IMR-90 (cell line): ENCODE data around the gene DLGAP3. TPM values are rescaled to one million over a fixed set of nuclear protein-coding genes. Genes with fewer than 3 reads are reported as not detected.

ENCODE experiments used
- ATAC-seq: fragments of 200-7000 bp; cut with Tn5 transposase; 2 replicates; pipeline ENCODE4 v1.9.1; 2020; ENCODE audit warnings: low read depth, mild to moderate bottlenecking, moderate library complexity
- BruUV-seq: library from RNA; stranded (reverse); fragments of 400-500 nt; replicated peaks from 2 replicates; lab custom pipeline; 2021; lab: Mats Ljungman, UMichigan
- CTCF ChIA-PET: fragments of 300-600 bp; formaldehyde crosslinking; extraction: SDS; loops from one replicate; lab custom pipeline; 2021; ENCODE audit warnings: antibody characterized with exemption; lab: Yijun Ruan, JAX
- POLR2A ChIA-PET: fragments of 300-600 bp; sonication (Branson Sonifier 250); formaldehyde crosslinking; loops from one replicate; lab custom pipeline; 2022; ENCODE audit warnings: antibody characterized with exemption; ENCODE audit not compliant: unreplicated experiment; lab: Charles Lee
- DNase-seq: peaks from one replicate; pipeline ENCODE4 v3.0.0; 2013
- H2AFZ ChIP-seq: replicated peaks from 2 replicates; pipeline ENCODE3; 2013; ENCODE audit warnings: low read length, mild to moderate bottlenecking; ENCODE audit not compliant: poor library complexity
- H2AK5ac ChIP-seq: 2 replicates; pipeline ENCODE4 v1.6.1; 2013; ENCODE audit warnings: low read depth, low read length, inconsistent platforms
- H2AK9ac ChIP-seq: replicated peaks from 2 replicates; pipeline ENCODE3; 2013; ENCODE audit warnings: mild to moderate bottlenecking, low read depth, low read length, moderate library complexity; ENCODE audit not compliant: poor library complexity
- H2BK120ac ChIP-seq: 2 replicates; pipeline ENCODE4 v1.6.1; 2013; ENCODE audit warnings: low read depth, low read length, inconsistent platforms
- H2BK15ac ChIP-seq: 3 replicates; pipeline ENCODE4 v1.6.1; 2013; ENCODE audit warnings: low read depth, low read length, inconsistent platforms
- H2BK20ac ChIP-seq: 2 replicates; pipeline ENCODE4 v1.6.1; 2013; ENCODE audit warnings: low read depth, mild to moderate bottlenecking, inconsistent platforms, low read length, moderate library complexity
- H2BK5ac ChIP-seq: 2 replicates; pipeline ENCODE4 v1.6.1; 2013; ENCODE audit warnings: mild to moderate bottlenecking, low read depth, low read length, inconsistent platforms; ENCODE audit not compliant: poor library complexity, severe bottlenecking
- H3K14ac ChIP-seq: replicated peaks from 2 replicates; pipeline ENCODE4 v1.6.1; 2013; ENCODE audit warnings: low read depth, low read length, inconsistent platforms
- H3K18ac ChIP-seq: 2 replicates; pipeline ENCODE4 v1.6.1; 2013; ENCODE audit warnings: low read depth, low read length, control low read depth
- H3K23ac ChIP-seq: 2 replicates; pipeline ENCODE4 v1.6.1; 2013; ENCODE audit warnings: low read depth, low read length, inconsistent platforms
- H3K27ac ChIP-seq: 2 replicates; pipeline ENCODE4 v1.5.1; 2013; ENCODE audit warnings: mild to moderate bottlenecking, control low read depth, low read length; ENCODE audit not compliant: insufficient read depth
- H3K27me3 ChIP-seq: 2 replicates; pipeline ENCODE4 v1.6.1; 2013; ENCODE audit warnings: low read length; ENCODE audit not compliant: control insufficient read depth, insufficient read depth
- H3K36me3 ChIP-seq: 2 replicates; pipeline ENCODE4 v1.6.1; 2013; ENCODE audit warnings: low read length, mixed read lengths; ENCODE audit not compliant: control insufficient read depth, insufficient read depth
- H3K4ac ChIP-seq: 2 replicates; pipeline ENCODE4 v1.6.1; 2013; ENCODE audit warnings: low read depth, low read length, inconsistent platforms
- H3K4me1 ChIP-seq: 2 replicates; pipeline ENCODE4 v1.6.1; 2013; ENCODE audit warnings: low read length, mixed read lengths; ENCODE audit not compliant: control insufficient read depth, insufficient read depth
- H3K4me2 ChIP-seq: 2 replicates; pipeline ENCODE4 v1.6.1; 2013; ENCODE audit warnings: low read depth, mild to moderate bottlenecking, control low read depth, low read length, moderate library complexity
- H3K4me3 ChIP-seq: 2 replicates; pipeline ENCODE4 v1.5.1; 2013; ENCODE audit warnings: low read depth, mild to moderate bottlenecking, control low read depth, low read length, moderate library complexity; ENCODE audit not compliant: insufficient read depth
- H3K56ac ChIP-seq: 2 replicates; pipeline ENCODE4 v1.6.1; 2013; ENCODE audit warnings: low read length, inconsistent platforms; ENCODE audit not compliant: insufficient read depth; ENCODE audit errors: extremely low read depth
- H3K79me1 ChIP-seq, 2 experiments: 2 replicates each; pipeline ENCODE4 v1.6.1; 2013; ENCODE audit warnings: low read length in 2 of 2, inconsistent platforms in 1 of 2, low read depth in 1 of 2
- H3K9ac ChIP-seq: 2 replicates; pipeline ENCODE4 v1.6.1; 2013; ENCODE audit warnings: low read depth, low read length, control low read depth
- H3K9me1 ChIP-seq: 2 replicates; pipeline ENCODE4 v1.6.1; 2013; ENCODE audit warnings: low read length, inconsistent platforms; ENCODE audit not compliant: insufficient read depth
- H3K9me3 ChIP-seq: 2 replicates; pipeline ENCODE4 v1.6.1; 2013; ENCODE audit warnings: low read length; ENCODE audit not compliant: control insufficient read depth, insufficient read depth
- H4K20me1 ChIP-seq: 2 replicates; pipeline ENCODE4 v1.6.1; 2013; ENCODE audit warnings: low read length, inconsistent platforms; ENCODE audit not compliant: insufficient read depth
- H4K5ac ChIP-seq: 2 replicates; pipeline ENCODE4 v1.6.1; 2013; ENCODE audit warnings: mild to moderate bottlenecking, low read depth, low read length, control low read depth
- H4K8ac ChIP-seq, 2 experiments: 2 replicates each; pipeline ENCODE4 v1.6.1; 2013; ENCODE audit warnings: low read depth in 2 of 2, low read length in 2 of 2, control low read depth in 1 of 2, inconsistent platforms in 1 of 2
- H4K91ac ChIP-seq: 2 replicates; pipeline ENCODE4 v1.6.1; 2013; ENCODE audit warnings: low read depth, low read length, inconsistent platforms; ENCODE audit not compliant: insufficient read depth
- BHLHE40 ChIP-seq: fragments of 150-350 bp; IDR thresholded peaks from 2 replicates; pipeline ENCODE4 v1.6.1; 2016; ENCODE audit warnings: mild to moderate bottlenecking, low read depth, low read length
- CEBPB ChIP-seq: IDR thresholded peaks from 2 replicates; pipeline ENCODE4 v1.6.1; 2012; ENCODE audit warnings: low read depth, low read length, improper control_type of control experiment
- CTCF ChIP-seq: conservative IDR thresholded peaks from 2 replicates; pipeline ENCODE4 v1.5.1; 2012; ENCODE audit warnings: mild to moderate bottlenecking, low read depth, low read length, improper control_type of control experiment
- ELK1 ChIP-seq: fragments of 150-350 bp; IDR thresholded peaks from 2 replicates; pipeline ENCODE4 v1.6.1; 2016; ENCODE audit warnings: low read depth, mild to moderate bottlenecking, low read length, moderate library complexity, borderline replicate concordance
- FOS ChIP-seq: fragments of 150-350 bp; IDR thresholded peaks from 2 replicates; pipeline ENCODE4 v1.6.1; 2016; ENCODE audit warnings: low read depth, low read length
- MAFK ChIP-seq: IDR thresholded peaks from 2 replicates; pipeline ENCODE4 v1.6.1; 2012; ENCODE audit warnings: low read depth, low read length, improper control_type of control experiment
- MXI1 ChIP-seq: IDR thresholded peaks from 2 replicates; pipeline ENCODE4 v1.6.1; 2012; ENCODE audit warnings: low read depth, mild to moderate bottlenecking, low read length, moderate library complexity, borderline replicate concordance
- NFE2L2 ChIP-seq: fragments of 150-350 bp; IDR thresholded peaks from 2 replicates; pipeline ENCODE4 v1.6.1; 2016; ENCODE audit warnings: low read depth, mild to moderate bottlenecking, low read length
- POLR2A ChIP-seq: IDR thresholded peaks from 2 replicates; pipeline ENCODE4 v1.6.1; 2012; ENCODE audit warnings: mild to moderate bottlenecking, low read depth, low read length
- RAD21 ChIP-seq: IDR thresholded peaks from 2 replicates; pipeline ENCODE4 v1.6.1; 2012; ENCODE audit warnings: low read length, improper control_type of control experiment
- RCOR1 ChIP-seq: IDR thresholded peaks from 2 replicates; pipeline ENCODE4 v1.6.1; 2012; ENCODE audit warnings: mild to moderate bottlenecking, low read length, improper control_type of control experiment; ENCODE audit not compliant: insufficient replicate concordance
- RFX5 ChIP-seq: IDR thresholded peaks from 2 replicates; pipeline ENCODE4 v1.8.0; 2012; ENCODE audit warnings: low read depth, mild to moderate bottlenecking, low read length, moderate library complexity
- SMC3 ChIP-seq: fragments of 150-350 bp; IDR thresholded peaks from 2 replicates; pipeline ENCODE4 v1.6.1; 2016; ENCODE audit warnings: low read depth, mild to moderate bottlenecking, antibody characterized with exemption, low read length, moderate library complexity
- USF2 ChIP-seq: fragments of 150-350 bp; IDR thresholded peaks from 2 replicates; pipeline ENCODE4 v1.6.1; 2017; ENCODE audit warnings: mild to moderate bottlenecking, antibody characterized with exemption, low read length, low read depth
- WGBS, 2 experiments: methylation state at CpG; one replicate each; pipeline versions ENCODE4 v1.1.5 to v1.1.7; 2013; ENCODE audit warnings: missing lambda C conversion rate in 2 of 2; ENCODE audit not compliant: insufficient read length in 1 of 2; ENCODE audit errors: extremely low coverage in 2 of 2; 5-methylcytosine and 5-hydroxymethylcytosine counted together
- dilution Hi-C: fragments of 300-500 bp; cut with HindIII; formaldehyde crosslinking; loops from one replicate; pipeline ENCODE4 v1.14.3; 2018; ENCODE audit warnings: low sequenced_read_pairs; ENCODE audit not compliant: unreplicated experiment
- in situ Hi-C: fragments of 300-500 bp; cut with MboI; formaldehyde crosslinking; loops from 3 replicates; pipeline ENCODE4 v1.14.3; 2019; ENCODE audit warnings: low sequenced_read_pairs, inconsistent platforms, mixed read lengths
- intact Hi-C: fragments of 100-400 bp; cut with micrococcal nuclease; formaldehyde crosslinking; loops from 2 replicates; pipeline ENCODE4 v1.10.0; 2022
- polyA plus RNA-seq, 3 experiments: library from polyadenylated mRNA; depleted of rRNA; stranded (reverse); fragments of >200 nt; gene quantifications; 2 replicates each; pipeline ENCODE4 v1.2.3, GENCODE V29; 2012; ENCODE audit warnings: low replicate concordance in 1 of 3
- total RNA-seq: library from RNA; depleted of rRNA; stranded (reverse); fragments of >200 nt; gene quantifications from 2 replicates; pipeline ENCODE4 v1.2.3, GENCODE V29; 2012

DLGAP3 gene
- total and polyA plus RNA-seq, 2 of the 4 experiments (the other 2 are of a cell fraction), result 0.02 TPM; not detected in 1

- in situ Hi-C loops, result no loop called here
- H3K27ac ChIP-seq, result no peak overlapping the region
- no peak overlapping the region for H3K56ac ChIP-seq
- H3K36me3 ChIP-seq, result no peaks in the 10 kb centered on the region
- H3K23ac ChIP-seq, result no peak overlapping the region
- no peak overlapping the region for H4K8ac ChIP-seq
- H4K20me1 ChIP-seq, result peaks cover 3% of the 10 kb centered on the region; the same call in 1 of the 2 replicates
- no peak overlapping the region for H2BK20ac ChIP-seq
- no peak for DNase-seq
- H2AK5ac ChIP-seq, result no peak overlapping the region
- peaks cover 3% of the 10 kb centered on the region; the same call in 1 of the 2 replicates for H3K4me1 ChIP-seq
- H3K27me3 ChIP-seq, result peaks cover 55% of the 10 kb centered on the region
- H3K4ac ChIP-seq, result no peak overlapping the region
- no peaks in the 10 kb centered on the region for H3K79me1 ChIP-seq
- H2BK5ac ChIP-seq, result no peak overlapping the region
- H3K4me2 ChIP-seq, result peak overlapping the region; percentile 21; the same call in 1 of the 2 replicates
- no peak overlapping the region for H3K14ac ChIP-seq
- no peak overlapping the region for H4K91ac ChIP-seq
- CTCF ChIA-PET, result interaction anchor here (0.5 kb wide), 1 partner anchor 50 kb away, joined by 5 read pairs; no protein-coding TSS in a partner anchor
- peaks cover 3% of the 10 kb centered on the region; the same call in 1 of the 2 replicates for H3K9me1 ChIP-seq
- BruUV-seq, result no TSS peak
- H3K9me3 ChIP-seq, result no peaks in the 10 kb centered on the region; the same call in 1 of the 2 replicates
- no peak overlapping the region for H2BK120ac ChIP-seq
- no peak overlapping the region for H2AFZ ChIP-seq
- H3K18ac ChIP-seq, result no peak overlapping the region
- H3K4me3 ChIP-seq, result peak overlapping the region; percentile 14; the same call in 1 of the 2 replicates
- dilution Hi-C loops, result no loop called here
- POLR2A ChIA-PET, result no interaction called here
- ATAC-seq, result peak; percentile 27
- no peak overlapping the region for H4K5ac ChIP-seq
- H3K9ac ChIP-seq, result no peak overlapping the region
- no peak overlapping the region for H2AK9ac ChIP-seq
- intact Hi-C loops, result no loop called here
- 4% methylated on average over 26 of the region's 61 CpGs; no CpG with 5 or more reads in 1 of the 2 experiments for WGBS, 2 experiments
- no peak overlapping the region for H2BK15ac ChIP-seq
- TF ChIP-seq MXI1 (no peak), CTCF (no peak), POLR2A (no peak), ELK1 (no peak), RFX5 (no peak), CEBPB (no peak), USF2 (no peak), SMC3 (no peak), RCOR1 (no peak), NFE2L2 (no peak), RAD21 (no peak), FOS (no peak), BHLHE40 (no peak), MAFK (no peak)
These were observed 627 bp upstream of the DLGAP3 start for GRCh38 chr1:34929853-34930701.
